Breast epithelium (tissue), 3 donors: Measurements from ENCODE around the gene TIMP1.

Experiments used
- CTCF ChIP-seq, 3 donors: fragments of 450-650 bp; IDR thresholded peaks; one replicate each; pipeline ENCODE4 v1.5.1; 2016 to 2017; ENCODE audit warnings: antibody characterized with exemption in 3 of 3, mild to moderate bottlenecking in 3 of 3, moderate library complexity in 3 of 3
- POLR2A ChIP-seq: fragments of 450-650 bp; IDR thresholded peaks from one replicate; pipeline ENCODE4 v1.6.1; 2016; ENCODE audit warnings: antibody characterized with exemption, mild to moderate bottlenecking, moderate library complexity

- TF ChIP-seq CTCF (IDR thresholded peaks at IDR 0.05) (no peak), POLR2A (no peak)
Measured at GRCh38 chrX:47573341-47574075, 8.7 kb upstream of the TIMP1 start.
